HG03095 (cell line): ENCODE data around the gene OR4D1.
"Not testable (repeated sequence)": the region's sequence is repeated elsewhere in the genome, so short reads cannot be mapped to it uniquely, and the experiment has no call there.

Experiments used
- ATAC-seq: cut with Tn5 transposase; IDR thresholded peaks from one replicate; pipeline ENCODE4 v1.9.1; 2021; ENCODE audit warnings: moderate library complexity; ENCODE audit not compliant: unreplicated experiment

OR4D1 gene

GRCh38 chr17:58147930-58148434 is at the start of gene OR4D1:
TSS of gene OR4D1 (plus strand) at chr17:58148384. CDS start at chr17:58155154, 6,770 bp downstream.
- ATAC-seq: no peak

- ATAC-seq: no peak
Observed at GRCh38 chr17:58100506-58100905, 47.7 kb upstream of the OR4D1 start.

GRCh38 chr17:58101898-58102297 is 46.3 kb upstream of the OR4D1 start:
- ATAC-seq: not testable (repeated sequence)

- ATAC-seq: no peak
Observed at GRCh38 chr17:58105093-58105492, 43.1 kb upstream of the OR4D1 start.

GRCh38 chr17:58107306-58107705 is 40.9 kb upstream of the OR4D1 start:
- ATAC-seq: no peak

- no peak for ATAC-seq
Observed at GRCh38 chr17:58109197-58109596, 39.0 kb upstream of the OR4D1 start.

GRCh38 chr17:58110012-58110411 is 38.2 kb upstream of the OR4D1 start:
- no peak for ATAC-seq

GRCh38 chr17:58111676-58112075 is 36.5 kb upstream of the OR4D1 start:
- no peak for ATAC-seq

GRCh38 chr17:58112970-58113631 is 35.1 kb upstream of the OR4D1 start:
- no peak for ATAC-seq

- ATAC-seq: no peak
Observed at GRCh38 chr17:58113947-58114346, 34.2 kb upstream of the OR4D1 start.

GRCh38 chr17:58117382-58117781 is 30.8 kb upstream of the OR4D1 start:
- no peak for ATAC-seq

GRCh38 chr17:58119491-58119890 is 28.7 kb upstream of the OR4D1 start:
- ATAC-seq: no peak

GRCh38 chr17:58120195-58120822 is 27.9 kb upstream of the OR4D1 start:
- ATAC-seq: no peak

GRCh38 chr17:58121925-58122324 is 26.3 kb upstream of the OR4D1 start:
- ATAC-seq: no peak

GRCh38 chr17:58127846-58128245 is 20.3 kb upstream of the OR4D1 start:
- ATAC-seq: no peak

- not testable (repeated sequence) for ATAC-seq
Observed at GRCh38 chr17:58132697-58133096, 15.5 kb upstream of the OR4D1 start.

GRCh38 chr17:58136669-58137279 is 11.4 kb upstream of the OR4D1 start:
- no peak for ATAC-seq

- no peak for ATAC-seq
Observed at GRCh38 chr17:58141505-58141904, 6.7 kb upstream of the OR4D1 start.

- ATAC-seq: not testable (repeated sequence)
Observed at GRCh38 chr17:58143335-58143734, 4.8 kb upstream of the OR4D1 start.

GRCh38 chr17:58144801-58145200 is 3.4 kb upstream of the OR4D1 start:
- ATAC-seq: no peak

- ATAC-seq: no peak
Observed at GRCh38 chr17:58148609-58149008, 425 bp downstream of the OR4D1 start.

- no peak for ATAC-seq
Observed at GRCh38 chr17:58150394-58150793, 2.2 kb downstream of the OR4D1 start.
